Body of pancreas (tissue), 4 donors: ENCODE results near the gene PALM2AKAP2.

ENCODE experiments used
- POLR2A ChIP-seq, 3 donors: fragments of 450-650 bp; IDR thresholded peaks; one replicate each; pipeline ENCODE4 v1.6.1; 2016; ENCODE audit warnings: antibody characterized with exemption in 3 of 3, mild to moderate bottlenecking in 2 of 3
- TF ChIP-seq, protein P1 (sequence below), 7 experiments: fragments of 450-650 bp in 4 of 7; fragments of 200-600 bp in 3 of 7; sonication (generic) in 3 of 7; IDR thresholded peaks; one replicate each; pipeline ENCODE4 v1.5.1; 2016 to 2019; ENCODE audit warnings: antibody characterized with exemption in 7 of 7

- TF ChIP-seq, protein P1, sequence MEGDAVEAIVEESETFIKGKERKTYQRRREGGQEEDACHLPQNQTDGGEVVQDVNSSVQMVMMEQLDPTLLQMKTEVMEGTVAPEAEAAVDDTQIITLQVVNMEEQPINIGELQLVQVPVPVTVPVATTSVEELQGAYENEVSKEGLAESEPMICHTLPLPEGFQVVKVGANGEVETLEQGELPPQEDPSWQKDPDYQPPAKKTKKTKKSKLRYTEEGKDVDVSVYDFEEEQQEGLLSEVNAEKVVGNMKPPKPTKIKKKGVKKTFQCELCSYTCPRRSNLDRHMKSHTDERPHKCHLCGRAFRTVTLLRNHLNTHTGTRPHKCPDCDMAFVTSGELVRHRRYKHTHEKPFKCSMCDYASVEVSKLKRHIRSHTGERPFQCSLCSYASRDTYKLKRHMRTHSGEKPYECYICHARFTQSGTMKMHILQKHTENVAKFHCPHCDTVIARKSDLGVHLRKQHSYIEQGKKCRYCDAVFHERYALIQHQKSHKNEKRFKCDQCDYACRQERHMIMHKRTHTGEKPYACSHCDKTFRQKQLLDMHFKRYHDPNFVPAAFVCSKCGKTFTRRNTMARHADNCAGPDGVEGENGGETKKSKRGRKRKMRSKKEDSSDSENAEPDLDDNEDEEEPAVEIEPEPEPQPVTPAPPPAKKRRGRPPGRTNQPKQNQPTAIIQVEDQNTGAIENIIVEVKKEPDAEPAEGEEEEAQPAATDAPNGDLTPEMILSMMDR (IDR thresholded peaks at IDR 0.05) = no peak
- TF ChIP-seq POLR2A (IDR thresholded peaks at IDR 0.05) = no peak
Measured at GRCh38 chr9:109737295-109737694, 42.7 kb upstream of the PALM2AKAP2 start.
